NCI-H82 treated with DMSO at 0.1 percent for 48 hours (cell line): ENCODE measurements around the gene NLRP2B.
"Not testable (repeated sequence)": the region's sequence is repeated elsewhere in the genome, so short reads cannot be mapped to it uniquely, and the experiment has no call there.

Experiments used
- DNase-seq: peaks from one replicate; lab custom pipeline; 2025; ENCODE audit not compliant: unreplicated experiment; lab: John Stamatoyannopoulos, UW

The NLRP2B gene

DNA sequence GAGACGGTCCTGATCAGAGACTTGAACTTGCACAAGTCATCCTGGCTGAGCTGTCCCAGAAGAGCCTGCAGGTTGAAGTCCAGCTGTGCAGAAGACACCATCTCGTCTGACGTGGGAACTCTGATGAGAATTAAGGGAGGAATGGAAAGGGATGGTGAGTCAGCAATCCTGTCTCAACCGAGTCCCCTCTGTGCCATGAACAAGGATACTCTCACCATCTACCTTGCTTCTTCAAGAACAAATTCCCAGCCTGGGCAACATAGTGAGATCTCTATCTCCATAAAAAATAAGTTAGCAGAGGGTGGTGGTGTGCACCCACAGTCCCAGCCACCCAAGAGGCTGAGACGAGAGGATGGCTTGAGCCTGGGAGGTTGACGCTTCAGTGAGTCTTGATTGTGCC is at the start of gene NLRP2B:
Gene NLRP2B (minus strand): TSS at position 101 of the 400 bp plus-strand sequence.
- DNase-seq, result no peak

DNA sequence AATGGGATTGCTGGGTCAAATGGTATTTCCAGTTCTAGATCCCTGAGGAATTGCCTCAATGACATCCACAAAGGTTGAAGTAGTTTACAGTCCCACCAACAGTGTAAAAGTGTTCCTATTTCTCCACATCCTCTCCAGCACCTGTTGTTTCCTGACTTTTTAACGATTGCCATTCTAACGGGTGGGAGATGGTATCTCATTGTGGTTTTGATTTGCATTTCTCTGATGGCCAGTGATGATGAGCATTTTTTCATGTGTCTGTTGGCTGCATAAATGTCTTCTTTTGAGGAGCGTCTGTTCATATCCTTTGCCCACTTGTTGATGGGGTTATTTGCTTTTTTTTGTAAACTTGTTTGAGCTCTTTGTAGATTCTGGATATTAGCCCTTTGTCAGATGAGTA is 45.9 kb upstream of the NLRP2B start:
- DNase-seq, result not testable (repeated sequence)

GRCh38 chrX:57681341-57681740 is 1.3 kb upstream of the NLRP2B start:
- DNase-seq, result no peak

GRCh38 chrX:57678686-57679428 is 1.2 kb downstream of the NLRP2B start:
- DNase-seq, result no peak

- no peak for DNase-seq
These were observed 2.8 kb downstream of the NLRP2B start for GRCh38 chrX:57677132-57677858.

DNA sequence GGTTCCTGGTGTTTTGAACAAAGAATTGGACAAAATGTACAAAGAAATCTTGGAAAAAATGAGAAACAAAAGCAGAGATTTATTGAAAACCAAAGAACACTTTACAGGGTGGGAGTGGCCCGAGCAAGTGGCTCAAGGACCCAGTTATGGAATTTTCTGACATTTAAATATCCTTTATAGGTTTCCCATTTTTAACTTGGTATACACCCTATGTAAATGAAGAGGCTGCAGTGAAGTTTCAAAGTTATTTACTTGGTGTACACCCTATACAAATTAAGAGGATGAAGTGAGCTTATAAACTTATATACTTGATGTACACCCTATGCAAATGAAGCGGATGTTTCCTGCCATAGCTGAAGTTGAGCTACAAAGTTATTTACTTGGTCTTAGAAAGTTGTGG is 4.7 kb downstream of the NLRP2B start:
- DNase-seq, result no peak

DNA sequence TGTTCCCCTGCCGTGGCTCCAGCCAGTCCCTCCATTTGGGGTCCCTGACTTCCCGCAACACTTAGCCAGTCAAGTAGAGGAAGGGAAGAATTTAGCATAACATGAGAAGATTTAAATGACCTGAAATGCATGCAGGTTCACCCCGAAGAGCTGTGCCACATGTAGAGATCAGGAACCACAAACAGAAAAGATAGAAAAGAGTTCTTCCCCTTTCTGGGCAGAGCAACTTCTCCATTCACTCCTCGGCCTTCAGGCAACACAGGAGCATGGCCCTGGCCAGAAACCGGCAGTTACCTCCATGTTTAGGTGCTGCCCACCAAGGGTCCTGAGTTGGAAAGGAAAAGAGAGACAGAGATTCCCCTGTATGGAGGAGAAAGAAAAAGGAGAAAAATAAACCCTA is 5.2 kb downstream of the NLRP2B start:
- DNase-seq, result no peak

GRCh38 chrX:57669961-57670360 is 10.1 kb downstream of the NLRP2B start:
- no peak for DNase-seq

DNA sequence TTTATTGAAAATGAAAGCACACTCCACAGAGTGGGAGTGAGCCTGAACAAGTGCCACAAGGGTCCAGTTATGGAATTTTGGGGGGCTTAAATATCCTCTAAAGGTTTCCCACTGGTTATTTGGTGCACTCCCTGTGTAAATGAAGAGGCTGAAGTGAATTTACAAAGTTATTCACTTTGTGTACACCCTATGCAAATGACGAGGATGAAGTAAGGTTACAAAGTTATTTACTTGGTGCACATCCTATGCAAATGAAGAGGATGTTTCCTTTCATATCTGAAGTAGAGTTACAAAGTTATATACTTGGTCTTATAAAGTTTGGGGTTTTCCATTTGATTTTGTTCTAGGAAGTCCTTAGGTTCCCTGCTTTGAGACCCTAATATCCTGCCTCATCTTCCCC is 13.1 kb downstream of the NLRP2B start:
- no peak for DNase-seq

GRCh38 chrX:57655065-57655464 is 25.0 kb downstream of the NLRP2B start:
- DNase-seq, result no peak

DNA sequence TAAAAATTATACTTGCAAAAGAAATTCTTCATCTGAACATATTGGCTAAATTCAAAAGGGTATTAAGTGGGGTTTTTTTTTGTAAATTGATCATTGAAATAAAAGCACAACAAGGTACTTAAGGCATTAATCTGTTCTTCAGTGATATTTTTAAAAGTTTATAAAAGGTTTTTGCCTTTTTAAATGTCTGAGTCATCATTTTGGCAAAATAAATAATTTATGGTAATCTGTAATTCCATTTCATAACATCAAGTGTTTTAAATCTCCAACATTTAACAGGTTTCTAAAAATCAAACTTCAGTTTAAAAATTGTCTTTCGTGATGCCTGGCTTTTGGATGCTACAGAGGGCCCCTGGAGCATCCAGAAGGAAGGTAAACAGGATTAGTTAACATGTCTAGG is 27.4 kb downstream of the NLRP2B start:
- DNase-seq, result no peak

GRCh38 chrX:57651169-57651919 is 28.7 kb downstream of the NLRP2B start:
- DNase-seq, result no peak

GRCh38 chrX:57647020-57647419 is 33.0 kb downstream of the NLRP2B start:
- no peak for DNase-seq

DNA sequence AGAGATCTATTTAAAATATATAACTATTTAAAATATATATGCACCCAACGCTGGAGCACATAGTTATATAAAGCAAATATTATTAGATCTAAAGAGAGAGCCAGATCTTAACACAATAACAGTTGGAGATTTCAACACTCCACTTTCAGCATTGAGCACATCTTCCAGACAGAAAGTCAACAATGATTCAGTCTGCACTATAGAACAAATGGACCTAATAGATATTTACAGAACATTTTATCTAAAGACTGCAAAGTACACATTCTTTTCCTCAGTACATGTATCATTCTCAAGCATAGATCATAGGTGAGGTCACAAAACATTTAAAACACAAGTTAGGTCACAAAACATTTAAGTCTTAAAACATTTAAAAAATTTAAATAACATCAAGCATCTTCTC is 36.4 kb downstream of the NLRP2B start:
- no peak for DNase-seq

- DNase-seq, result no peak
These were observed 38.7 kb downstream of the NLRP2B start for GRCh38 chrX:57641338-57641737.

DNA sequence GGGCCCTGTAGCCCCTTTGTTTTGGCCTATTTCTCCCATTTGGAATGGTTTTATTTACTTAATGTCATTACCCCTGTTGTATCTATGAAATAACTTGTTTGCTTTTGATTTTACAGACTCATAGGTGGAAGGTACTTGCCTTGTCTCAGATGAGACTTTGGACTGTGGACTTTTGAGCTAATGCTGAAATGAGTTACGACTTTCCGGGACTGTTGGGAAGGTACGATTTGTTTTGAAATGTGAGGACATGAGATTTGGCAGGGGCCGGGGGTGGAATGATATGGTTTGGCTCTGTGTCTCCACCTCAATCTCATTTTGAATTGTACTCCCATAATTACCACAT is 39.4 kb downstream of the NLRP2B start:
- DNase-seq, result no peak

- DNase-seq, result not testable (repeated sequence)
These were observed 50.6 kb downstream of the NLRP2B start for GRCh38 chrX:57629438-57629837.
